Stimulated activated CD8-positive, alpha-beta memory T cell treated with anti-CD3 and anti-CD28 coated beads, Interleukin-7, amount 100 ng/mL, for 24 hours (primary cell): ENCODE measurements around the gene LMBRD2.
"Not testable (repeated sequence)": the region's sequence is repeated elsewhere in the genome, so short reads cannot be mapped to it uniquely, and the experiment has no call there.

Experiments
- DNase-seq: peaks from one replicate; pipeline ENCODE4 v3.0.0-alpha.2; 2020; ENCODE audit warnings: low read depth

LMBRD2 gene

DNA sequence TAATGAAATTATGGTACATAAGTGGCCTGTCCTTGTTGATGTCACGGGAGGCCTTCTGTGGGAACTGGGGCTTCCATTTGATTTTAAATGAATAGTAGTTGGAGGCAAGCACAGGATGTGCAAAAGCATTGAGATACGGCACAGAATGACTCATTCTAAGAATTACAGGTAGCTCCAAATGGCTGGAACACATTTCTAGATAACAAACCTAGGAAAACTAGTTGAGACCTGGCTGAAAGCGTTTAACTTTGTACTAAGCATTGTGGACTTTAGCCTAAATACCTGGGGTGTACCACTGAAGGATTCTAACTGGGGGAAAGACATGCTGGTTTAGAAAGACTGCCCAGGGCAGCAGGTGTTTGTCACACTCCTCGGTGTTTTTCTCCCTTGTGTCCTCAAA is 9.7 kb upstream of the LMBRD2 start:
- no peak for DNase-seq

DNA sequence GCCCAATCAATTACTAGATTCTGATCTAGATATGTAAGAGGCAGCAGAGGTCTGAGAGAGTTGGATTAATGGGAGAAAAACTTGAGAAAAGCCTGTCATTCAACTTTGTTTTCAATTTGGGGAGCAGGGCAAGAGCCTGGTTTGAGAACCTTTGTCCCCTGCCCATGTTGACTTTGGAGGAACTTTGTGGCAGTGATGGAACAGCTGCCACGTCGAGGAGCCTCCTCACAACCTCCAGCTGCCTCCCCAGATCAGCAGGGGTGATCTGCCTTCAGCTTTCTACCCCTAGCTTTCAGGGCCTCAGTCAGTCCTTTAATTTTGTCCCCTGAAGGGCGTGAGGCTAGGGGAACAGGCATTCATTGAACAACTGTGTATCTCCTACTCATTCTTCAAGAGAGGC is 8.9 kb upstream of the LMBRD2 start:
- DNase-seq: no peak

DNA sequence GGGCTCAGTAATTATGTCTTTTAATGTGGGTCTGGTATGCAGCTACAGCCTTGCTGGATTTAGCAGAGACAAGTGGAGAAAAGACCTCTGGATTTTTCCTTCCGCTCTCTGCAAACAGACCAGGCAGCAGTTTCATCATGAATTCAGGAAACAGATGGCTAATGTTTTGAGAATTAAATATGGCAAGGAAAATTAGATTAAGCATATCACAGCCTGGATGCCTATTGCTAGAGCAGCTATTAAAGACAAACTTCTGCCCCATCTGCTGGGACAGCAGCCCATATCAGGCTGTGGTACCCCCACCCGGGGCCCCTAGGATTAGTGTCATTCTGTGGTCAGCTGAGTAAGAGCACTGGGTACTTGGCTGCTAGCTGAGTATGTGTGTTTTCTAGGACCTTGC is 6.5 kb upstream of the LMBRD2 start:
- no peak for DNase-seq

DNA sequence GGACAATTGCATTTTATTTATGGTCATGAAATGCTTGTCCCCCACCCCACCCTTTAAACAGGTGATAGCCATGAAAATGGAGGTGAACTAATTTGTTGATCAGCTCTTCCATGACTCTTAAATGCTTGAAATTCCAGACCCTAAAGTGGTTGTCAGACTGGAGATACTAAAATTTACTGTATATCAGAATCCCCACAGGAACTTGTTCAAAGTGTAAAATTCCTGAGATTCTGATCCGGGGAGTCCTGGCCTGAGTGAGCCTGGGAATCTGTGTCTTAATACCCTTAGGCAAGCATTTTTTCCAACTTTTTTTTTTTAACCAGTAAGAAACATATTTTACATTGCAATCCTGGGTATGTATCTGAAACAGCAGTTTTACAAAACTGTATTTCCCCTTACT is 4.9 kb upstream of the LMBRD2 start:
- no peak for DNase-seq

DNA sequence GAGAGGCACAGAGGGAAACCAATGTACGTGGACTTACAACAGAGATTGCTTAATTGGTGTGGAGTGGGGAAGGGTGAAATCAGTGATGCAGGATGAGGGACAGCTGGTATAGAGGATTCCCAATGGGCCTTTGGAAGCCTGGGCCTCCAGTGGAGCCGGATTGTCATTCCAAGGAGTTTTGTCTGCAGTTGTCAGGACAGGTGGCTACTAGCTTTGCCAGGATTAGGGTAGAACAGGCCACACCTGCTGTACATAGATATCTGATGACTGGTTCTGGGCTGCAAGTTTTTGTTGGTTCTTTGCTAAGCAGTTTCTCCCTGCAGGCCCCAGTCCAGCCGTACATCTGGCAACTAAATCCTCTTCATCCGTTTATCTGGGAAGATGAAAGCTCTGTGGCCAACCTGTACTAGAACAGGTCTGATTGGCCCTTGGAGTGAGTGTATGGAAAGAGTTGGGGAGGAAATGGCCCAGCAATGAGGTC is 4.5 kb upstream of the LMBRD2 start:
- no peak for DNase-seq

DNA sequence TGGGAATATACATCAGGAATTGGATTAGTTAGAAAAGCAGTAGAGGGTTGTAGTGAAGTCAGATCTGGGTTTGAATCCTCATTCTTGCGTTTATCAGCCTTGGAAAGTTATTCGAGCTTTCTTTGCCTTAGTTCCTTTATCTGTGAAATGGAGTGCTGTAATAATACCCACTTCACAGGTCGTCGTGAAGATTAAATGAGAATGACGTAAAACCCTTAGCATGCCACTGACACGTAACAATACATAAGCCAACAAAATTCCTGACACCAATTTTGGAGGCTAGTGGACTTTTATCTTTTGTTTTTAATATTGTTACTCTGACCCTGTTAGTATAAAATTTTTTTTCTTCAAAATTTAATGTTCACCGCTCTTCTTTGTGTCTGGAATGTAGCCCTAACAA is 3.6 kb upstream of the LMBRD2 start:
- no peak for DNase-seq

DNA sequence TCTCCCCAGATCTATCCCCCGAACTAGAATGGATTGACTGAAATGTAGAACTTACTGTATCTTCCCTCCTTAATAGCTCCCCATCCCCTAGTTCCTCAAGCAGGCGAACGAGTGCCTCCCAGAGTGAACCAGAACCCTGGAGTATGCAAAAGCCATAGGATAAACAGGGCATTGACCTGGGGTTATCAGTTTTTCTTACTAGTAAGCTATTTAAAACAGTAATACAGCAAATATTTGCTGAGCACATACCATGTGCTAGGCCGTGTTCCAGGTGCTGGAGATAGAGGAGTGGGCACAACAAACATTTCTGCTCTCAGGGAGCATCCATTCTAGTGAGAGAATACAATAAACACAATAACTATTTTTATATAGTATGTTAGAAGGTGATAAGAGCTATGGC is 2.0 kb upstream of the LMBRD2 start:
- no peak for DNase-seq

DNA sequence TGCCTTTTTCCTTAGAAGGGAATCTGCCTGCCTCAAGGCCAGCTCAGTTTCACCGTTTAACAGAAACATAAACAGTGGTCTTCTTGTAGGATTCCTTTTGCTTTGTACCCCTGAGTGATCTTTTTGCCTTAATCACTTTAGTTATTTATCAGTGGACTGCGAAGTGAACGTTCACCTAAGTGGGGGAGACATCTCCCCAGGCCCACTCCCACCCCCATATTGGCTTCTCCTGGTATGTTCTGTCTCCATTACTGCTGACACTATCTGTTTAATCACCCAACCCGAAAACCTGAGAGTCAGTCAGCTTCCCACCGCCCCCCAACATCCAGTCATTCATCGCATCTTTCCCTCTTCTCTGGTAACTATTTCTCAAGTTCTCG is 1.6 kb upstream of the LMBRD2 start:
- no peak for DNase-seq

DNA sequence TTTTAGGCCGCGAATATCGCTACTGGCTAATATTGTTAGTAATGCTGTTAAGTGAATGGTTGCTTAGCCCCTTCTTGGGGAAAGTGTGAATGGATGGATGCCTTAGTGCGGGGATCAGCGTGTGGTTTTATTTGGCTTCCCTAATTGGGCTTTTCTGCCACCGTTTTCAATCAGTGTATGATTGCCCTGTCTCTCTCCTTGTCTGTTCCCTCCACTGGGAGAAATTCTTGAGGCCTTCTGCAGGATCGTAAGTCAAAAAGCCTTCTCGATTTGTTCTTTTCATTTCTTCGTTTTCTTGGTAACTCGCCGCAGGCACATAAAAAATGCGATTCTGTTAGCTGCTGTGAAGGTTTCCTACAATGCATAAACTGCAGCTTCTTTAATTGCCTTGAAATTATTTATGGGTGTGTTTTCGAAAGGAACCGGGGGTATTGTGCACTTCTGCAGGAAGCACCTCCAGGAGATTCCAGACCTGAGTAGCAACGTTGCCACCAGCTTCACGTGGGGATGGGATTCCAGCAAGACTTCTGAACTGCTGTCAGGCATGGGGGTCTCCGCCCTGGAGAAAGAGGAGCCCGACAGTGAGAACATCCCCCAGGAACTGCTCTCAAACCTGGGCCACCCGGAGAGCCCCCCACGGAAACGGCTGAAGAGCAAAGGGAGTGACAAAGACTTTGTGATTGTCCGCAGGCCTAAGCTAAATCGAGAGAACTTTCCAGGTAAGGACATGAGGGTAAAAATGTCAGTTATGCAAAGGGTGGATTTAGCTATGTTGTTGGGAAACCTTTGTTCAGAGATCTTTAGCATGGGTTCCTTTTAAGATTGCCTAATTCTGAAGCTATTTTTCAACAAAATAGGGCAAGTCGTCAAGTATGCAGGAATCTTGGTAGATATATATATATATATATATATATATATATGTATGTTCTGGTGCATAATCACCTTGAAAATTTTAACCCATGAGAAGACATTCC is 924 bp upstream of the LMBRD2 start:
- no peak for DNase-seq

DNA sequence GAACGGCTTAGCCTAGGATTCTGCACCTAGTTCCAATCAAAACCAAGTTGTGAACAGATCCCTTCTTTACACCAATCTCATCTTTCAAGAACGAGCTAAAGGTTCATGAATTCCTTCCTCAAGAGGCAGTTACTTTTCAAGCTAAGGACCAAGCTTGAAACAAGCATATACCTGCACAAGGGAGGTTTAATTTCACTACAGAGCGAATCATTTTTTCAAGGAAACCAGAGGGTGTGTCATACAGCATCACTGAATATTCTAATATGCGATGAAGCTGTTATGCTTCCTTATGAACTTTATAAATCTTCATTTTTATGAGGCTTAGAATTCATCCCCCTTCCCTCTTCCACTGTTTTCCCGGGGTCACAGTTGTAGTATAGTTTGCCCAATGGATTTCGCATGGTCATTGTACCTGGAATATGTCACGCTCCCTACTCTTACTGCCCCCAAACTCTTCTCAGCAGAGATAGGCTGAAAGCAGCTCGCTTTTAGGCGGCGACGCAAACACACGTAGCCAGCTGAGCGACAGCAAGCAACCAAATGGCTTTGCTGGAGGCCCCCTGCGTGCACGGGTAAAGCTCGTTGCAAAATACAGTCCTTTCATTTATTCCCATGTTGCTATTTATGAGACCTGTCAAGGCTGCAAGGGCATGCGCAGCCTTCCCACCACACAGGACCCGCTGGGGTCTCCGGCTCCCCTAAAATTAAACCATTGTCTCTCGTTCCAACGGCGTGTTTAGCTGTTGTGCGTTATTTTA is 832 bp downstream of the LMBRD2 start:
- DNase-seq: peak; percentile 33

DNA sequence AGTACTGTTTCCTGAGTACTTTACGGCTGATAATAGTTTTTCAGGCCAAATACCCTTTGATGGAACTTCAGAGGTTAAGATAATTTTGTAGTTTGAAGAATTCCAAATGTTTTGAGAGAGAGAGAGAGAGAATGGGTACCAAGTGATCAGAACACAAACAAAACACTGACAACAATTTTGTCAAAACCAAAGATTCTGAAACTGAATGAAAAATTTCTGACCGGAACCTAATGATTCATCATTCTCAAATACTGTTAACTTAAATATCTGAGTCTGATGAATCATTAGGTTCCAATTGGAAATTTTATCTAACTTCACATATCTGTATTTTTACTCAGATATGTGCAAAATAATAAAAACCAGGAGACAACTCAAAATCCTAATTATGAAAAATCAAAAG is 4.0 kb downstream of the LMBRD2 start:
- no peak for DNase-seq

DNA sequence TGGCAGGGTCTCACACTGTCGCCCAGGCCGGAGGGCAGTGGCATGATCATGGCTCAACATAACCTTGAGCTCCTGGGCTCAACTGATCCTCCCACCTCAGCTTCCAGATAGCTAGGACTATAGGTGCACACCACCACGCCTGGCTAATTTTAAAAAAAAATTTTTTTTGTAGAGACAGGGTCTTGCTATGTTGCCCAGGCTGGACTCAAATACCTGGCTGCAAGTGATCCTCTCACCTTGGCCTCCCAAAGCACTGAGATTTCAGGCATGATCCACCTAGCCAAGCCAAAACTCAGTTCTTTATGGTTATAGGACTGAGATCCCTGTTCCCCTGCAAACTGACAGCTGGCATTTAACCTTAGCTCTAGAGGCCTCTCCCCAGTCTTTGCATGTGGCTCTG is 5.3 kb downstream of the LMBRD2 start:
- no peak for DNase-seq

DNA sequence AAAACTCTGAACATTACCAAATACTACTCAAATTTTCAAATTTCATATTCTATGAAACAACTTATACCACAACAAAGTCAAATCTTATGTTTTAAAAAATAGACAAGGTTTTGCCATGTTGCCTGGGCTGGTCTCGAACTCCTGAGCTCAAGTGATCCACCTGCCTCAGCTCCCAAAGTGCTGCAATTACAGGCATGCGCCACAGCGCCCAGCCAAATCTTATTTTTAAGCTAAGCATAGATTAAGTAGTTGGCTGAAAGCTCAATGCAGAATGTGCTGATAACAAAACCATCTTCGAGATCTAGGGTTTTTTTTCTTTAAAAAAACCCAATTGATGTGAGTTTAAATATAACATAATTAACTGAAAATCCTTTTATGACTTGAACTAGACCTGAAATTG is 6.4 kb downstream of the LMBRD2 start:
- DNase-seq: no peak

DNA sequence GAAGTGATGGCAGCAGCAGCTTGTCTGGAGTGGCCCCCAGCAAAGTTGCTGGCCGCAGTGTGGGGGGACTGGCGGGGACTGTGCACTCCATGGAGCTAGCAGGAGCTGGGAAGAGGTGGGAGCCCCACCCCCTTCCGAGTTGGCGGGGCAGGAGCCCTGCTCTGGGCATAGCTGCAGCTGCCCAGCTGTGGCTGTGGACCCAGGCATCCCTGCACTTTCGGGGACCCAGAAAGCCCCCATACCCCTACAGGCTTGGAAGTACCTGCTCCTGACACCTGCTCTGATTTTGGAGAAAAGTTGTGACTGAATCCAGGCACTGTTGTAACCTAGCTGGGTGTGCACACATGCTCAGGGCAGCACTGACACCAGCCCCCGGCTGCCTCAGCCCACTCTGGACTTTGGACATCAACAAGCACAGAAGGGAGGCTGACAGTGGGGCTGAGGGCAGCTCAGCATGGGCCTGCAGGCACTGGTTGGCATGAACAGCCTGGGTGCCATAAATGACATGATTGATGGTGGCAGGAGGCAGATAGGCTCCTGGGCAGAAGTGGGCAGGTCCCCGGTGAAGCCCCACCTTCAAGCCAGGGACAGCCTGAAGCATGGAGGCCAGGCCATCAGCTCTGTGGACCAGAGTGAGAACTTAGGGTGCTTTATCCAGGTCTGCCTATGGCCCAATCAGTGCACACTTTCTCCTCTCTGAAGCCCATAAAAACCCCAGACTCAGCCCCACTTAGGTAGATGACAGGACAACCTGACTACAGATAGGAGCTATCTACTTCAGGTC is 12.6 kb downstream of the LMBRD2 start:
- no peak for DNase-seq

DNA sequence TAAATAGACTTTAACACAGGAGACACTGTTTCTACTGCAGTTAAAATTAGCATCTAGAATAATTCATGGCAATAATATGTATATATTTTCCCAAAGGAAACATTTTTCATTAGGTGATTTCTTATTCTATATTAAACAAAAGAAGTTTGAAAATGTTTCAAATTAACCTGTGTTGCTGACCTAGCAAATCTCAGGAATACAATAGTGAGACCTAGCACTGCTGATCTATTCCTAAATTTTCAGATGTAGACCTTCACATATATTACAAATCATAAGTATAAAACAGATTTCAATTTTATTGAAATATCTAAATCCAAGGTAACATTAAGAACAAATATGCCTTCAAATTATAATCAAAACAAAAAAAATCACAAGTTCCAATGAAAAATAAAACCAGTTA is 15.1 kb downstream of the LMBRD2 start:
- DNase-seq: no peak

DNA sequence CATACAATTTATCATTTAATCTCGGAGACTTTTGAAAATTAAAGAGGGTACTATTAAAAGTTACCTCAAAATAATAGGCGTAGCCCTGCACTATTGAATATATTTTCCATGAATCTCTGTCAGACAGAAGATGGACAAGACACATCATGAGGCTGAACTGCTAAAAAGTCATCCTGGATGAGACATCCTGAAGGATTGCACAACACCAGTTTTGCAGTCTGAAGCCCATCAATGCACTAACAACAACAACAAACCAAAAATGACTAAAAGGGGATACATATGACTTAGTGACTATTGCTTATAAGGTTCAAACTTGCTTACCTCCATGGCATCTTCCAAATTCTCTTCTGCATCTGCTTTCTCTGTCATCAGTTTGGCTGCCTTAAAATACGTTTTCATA is 15.7 kb downstream of the LMBRD2 start:
- DNase-seq: no peak

DNA sequence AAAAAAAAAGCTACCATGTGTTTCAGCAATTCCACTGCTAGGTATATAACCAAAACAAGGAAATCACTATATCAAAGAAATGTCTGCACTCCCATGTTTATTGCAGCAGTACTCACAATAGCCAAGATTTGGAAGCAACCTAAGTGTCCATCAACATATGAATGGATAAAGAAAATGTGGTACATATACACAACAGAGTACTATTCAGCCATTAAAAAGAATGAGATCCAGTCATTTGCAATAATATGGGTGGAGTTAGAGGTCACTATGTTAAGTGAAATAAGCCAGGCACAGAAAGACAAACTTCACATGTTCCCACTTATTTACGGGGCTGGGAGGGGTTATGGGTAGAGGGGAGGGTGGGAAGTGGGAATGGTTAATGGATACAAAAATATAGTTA is 18.7 kb downstream of the LMBRD2 start:
- DNase-seq: not testable (repeated sequence)

DNA sequence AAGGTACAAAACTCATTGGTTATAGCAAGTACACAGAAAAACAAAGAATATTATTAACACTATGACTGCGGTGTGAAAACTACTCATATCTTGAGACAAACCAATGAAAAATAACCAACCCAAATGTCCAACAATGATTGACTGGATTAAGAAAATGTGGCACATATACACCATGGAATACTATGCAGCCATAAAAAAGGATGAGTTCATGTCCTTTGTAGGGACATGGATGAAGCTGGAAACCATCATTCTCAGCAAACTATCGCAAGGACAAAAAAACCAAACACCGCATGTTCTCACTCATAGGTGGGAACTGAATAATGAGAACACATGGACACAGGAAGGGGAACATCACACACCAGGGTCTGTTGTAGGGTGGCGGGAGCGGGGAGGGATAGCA is 22.0 kb downstream of the LMBRD2 start:
- DNase-seq: not testable (repeated sequence)

DNA sequence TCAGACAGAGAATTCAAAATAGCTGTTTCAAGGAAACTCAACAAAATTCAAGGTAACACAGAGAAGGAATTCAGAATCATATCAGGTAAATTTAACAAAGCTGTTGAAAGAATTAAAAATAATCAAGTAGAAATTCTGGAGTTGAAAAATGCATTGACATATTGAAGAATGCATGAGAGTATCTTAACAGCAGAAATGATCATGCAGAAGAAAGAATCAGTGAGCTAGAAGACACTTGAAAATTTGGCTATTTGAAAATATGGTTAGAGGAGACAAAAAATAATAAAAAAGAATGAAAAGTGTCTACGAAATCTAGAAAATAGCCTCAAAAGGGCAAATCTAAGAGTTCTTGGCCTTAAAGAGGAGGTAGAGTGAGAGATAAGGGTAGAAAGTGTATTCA is 22.9 kb downstream of the LMBRD2 start:
- no peak for DNase-seq

DNA sequence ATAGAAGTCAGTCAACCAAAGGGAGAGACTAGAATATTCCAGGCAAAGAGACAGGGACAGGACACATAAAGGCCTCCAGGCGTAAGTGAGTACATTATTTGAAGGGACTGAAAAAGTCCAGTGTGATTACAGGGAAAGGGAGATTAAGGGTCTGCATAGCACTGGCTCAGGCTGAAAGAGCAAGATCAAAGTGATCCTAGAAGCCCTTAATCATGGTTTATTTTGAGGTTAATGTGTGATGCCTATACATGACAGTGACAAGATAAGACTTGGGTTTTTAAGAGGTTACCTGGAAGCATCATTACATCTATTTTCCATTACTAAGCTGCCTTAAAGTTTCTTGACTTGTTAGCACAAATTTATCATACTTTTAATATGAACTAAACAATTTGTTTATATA is 25.8 kb downstream of the LMBRD2 start:
- no peak for DNase-seq

DNA sequence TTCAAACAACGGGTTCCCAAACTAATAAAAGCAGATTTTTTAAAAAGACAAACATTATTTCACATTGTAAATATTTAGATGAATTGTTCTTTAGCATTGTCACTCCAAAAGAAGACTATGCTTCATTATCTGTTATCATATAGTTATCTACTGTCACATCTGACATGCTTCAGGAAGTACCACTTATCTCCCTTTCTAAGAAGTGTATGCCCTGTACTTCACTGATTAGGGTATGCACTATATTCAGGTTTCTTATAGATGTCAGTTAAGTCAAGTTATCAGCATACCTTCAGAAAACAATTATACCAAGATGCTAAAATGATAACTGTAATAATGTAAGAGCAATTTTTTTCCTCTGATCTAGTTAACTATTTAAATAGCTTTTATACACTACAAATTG is 40.4 kb downstream of the LMBRD2 start:
- no peak for DNase-seq

DNA sequence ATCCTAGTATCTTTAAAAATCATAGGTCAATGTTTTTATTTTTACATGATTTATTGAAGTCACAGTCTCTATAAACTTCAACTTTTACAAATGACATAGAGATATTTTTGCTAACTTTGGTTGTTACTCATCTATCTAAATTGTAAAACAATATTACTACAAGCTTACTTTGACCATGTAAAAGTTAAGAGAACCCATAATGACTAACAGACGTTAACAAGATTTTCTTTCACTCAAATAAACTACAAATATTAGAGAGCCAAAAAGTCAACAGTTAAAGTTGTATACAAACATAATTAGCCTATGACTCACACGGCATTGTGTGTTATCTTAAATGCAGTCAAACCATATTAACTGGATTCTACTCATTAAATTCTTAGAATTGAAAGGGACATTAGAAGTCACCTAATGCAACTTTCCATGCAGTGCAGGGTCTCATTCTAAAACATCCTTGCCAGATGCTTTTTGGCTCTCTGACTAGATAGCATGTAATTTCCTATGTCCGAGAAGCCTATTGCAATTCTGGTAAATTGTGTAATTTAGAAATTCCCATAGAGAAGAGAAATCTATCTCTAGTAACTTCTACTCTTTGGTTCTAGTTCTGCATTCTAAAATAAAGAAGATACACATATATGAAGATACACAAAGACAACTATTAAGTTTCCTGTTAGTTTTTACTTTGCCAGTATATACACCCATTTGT is 42.8 kb downstream of the LMBRD2 start:
- DNase-seq: no peak
